ENCODE data around the gene PLIN4.

DNA sequence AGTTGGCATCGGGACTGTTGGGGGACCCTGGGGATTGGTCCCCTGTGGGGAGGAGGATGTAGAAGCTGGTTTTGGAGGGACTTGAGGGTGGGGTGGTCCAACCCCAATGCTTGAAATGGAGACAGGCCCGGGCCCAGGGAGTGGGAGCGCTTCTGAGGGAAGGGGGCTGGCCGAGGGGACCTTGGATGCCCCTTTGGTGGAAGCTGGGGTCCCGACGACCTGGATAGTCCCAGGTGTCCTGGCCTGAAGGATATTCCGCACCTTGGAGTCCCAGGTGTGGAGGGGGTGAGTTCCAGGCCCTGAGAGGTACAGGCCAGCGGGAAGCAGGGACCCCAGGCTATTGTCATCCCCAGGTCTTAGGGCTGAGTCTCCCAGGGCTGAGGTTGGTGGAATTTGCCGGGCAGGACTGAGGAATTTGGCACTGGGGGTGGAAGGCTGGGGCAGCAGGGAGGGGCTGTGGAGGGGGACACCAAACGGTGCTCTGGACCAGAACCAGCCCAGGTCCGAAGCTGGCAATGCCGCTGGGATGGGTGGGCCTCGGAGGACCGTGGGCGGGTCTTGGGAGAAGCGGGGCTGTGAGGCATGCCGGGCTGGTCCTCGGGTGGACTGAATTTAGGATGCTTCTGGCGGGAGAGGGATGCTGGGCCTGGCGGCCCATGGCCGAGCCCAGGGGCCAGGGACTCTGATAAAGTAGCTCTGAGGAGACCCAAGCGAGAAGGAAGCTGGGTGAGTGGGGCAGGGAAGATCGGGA is 44.3 kb downstream of the PLIN4 start:
- TF ChIP-seq POLR2A (IDR thresholded peaks at IDR 0.05) = no peak
- no peak for TF ChIP-seq CTCF (IDR thresholded peaks at IDR 0.05)
- no peak for TF ChIP-seq EP300 (IDR thresholded peaks at IDR 0.05)
